Epithelial cell of esophagus (primary cell): ENCODE measurements around the gene GRAP.

Source experiments
- DNase-seq: peaks from one replicate; pipeline ENCODE4 v3.0.0; 2010; ENCODE audit warnings: low read depth
- H3K4me3 ChIP-seq: 2 replicates; pipeline ENCODE4 v1.5.1; 2011; ENCODE audit warnings: mild to moderate bottlenecking, low read length, control low read depth
- TF ChIP-seq, protein P1 (sequence below): IDR thresholded peaks from 2 replicates; pipeline ENCODE4 v1.5.1; 2011; ENCODE audit warnings: low read depth, mild to moderate bottlenecking, low read length, control low read depth, inconsistent platforms; ENCODE audit not compliant: insufficient read depth; ENCODE audit errors: missing control alignments

The GRAP gene

DNA sequence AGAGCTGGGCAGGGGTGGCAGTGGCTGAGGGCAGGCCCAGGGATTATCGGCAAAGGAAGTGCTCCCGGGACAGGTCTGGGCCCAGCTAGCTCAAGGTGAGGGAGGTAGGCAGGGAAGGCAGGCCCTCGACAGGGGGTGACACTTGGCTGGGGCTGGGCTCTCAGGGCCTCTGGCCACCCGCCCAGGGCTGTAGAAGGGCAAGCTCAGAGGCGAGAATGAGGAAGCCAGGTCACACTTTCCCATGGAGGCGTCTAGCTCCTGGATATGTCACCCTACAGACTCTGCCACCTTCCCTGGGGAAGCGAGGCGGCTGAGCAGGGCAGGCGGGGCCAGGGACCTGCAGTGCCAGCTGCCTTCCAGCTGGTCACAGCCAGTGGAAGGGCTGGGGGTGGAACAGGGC is 61.3 kb downstream of the GRAP start:
- H3K4me3 ChIP-seq, result no peak overlapping the region
- DNase-seq, result no peak
- TF ChIP-seq, protein P1, sequence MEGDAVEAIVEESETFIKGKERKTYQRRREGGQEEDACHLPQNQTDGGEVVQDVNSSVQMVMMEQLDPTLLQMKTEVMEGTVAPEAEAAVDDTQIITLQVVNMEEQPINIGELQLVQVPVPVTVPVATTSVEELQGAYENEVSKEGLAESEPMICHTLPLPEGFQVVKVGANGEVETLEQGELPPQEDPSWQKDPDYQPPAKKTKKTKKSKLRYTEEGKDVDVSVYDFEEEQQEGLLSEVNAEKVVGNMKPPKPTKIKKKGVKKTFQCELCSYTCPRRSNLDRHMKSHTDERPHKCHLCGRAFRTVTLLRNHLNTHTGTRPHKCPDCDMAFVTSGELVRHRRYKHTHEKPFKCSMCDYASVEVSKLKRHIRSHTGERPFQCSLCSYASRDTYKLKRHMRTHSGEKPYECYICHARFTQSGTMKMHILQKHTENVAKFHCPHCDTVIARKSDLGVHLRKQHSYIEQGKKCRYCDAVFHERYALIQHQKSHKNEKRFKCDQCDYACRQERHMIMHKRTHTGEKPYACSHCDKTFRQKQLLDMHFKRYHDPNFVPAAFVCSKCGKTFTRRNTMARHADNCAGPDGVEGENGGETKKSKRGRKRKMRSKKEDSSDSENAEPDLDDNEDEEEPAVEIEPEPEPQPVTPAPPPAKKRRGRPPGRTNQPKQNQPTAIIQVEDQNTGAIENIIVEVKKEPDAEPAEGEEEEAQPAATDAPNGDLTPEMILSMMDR, result no peak

DNA sequence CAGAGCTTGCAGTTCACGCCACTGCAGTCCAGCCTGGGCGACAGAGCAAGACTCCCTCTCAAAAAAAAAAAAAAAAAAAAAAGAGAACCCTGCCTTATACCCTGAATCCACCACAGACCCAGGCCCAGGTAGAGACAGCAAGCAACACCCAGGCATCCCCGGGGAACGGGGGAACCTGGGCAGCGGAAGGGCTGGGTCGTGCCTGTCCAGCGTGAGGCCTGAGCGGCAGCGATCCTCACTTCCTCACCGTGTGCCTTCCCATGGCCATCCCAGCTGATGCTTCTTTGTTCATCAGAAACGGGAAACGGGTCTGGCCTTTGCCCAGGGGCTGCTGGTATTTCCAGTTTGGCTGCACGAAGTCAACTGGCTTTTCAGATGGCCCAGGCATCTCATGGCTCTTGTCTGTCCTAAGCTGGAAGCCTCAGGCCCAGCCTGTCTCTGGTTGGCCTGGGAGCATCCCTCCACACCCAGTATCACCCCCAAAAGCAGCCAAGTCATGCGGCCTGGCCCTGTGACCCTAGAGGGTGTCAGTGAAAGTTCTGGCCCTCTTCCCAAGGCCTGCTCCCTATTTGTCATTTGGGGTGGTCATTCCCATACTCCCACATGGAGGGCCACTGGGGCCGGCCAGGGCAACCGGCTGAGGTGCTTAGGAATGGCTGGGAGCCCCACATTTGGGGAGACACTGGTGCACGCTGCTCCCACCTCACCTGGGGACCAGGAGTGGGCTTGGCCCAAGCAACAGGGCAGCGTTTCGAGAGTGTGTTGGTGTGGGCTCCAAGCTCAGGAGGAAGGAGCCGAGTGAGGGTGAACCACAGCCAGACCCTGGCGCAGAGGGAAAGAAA is 62.3 kb downstream of the GRAP start:
- H3K4me3 ChIP-seq, result no peak overlapping the region
- no peak for DNase-seq
- TF ChIP-seq, protein P1, result no peak

DNA sequence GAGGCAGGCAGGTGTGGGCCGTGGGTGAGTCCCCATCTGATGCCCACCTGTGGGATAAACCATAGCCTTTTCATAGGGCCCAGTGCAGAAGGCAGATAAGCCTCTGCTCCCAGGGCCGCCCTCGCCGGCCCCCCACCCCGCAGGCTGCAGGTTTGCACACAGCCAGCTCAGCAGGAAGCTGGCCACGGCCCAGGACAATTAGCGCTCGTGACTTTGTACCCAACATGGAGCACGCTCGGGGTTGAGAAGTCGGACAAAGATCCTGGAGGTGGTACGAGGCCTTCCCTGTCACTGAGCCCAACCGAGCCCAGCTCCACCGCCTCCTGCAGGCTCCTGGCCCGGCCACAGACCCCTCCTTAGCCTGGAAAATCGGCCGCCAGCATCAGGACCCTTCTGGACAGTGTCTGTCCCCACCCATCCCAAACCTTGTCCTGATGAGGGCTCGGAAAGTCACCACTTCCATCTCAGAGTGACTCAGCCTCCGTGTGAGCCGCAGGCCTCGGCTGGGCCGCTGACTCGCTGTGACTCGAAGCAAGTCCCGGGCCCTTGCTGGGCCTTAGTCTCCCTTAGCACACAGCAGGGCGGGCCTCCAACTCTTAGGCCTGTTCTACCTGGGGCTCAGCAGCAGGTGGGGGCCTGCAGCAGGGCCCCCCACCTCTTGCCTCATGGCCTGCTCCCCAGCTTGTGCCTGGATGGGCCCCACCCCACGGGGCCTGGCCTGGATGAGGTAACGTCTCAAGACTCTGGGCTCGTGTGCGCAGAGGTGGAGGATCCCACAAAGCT is 64.9 kb downstream of the GRAP start:
- no peak overlapping the region for H3K4me3 ChIP-seq
- peak; percentile 80 for DNase-seq
- TF ChIP-seq, protein P1, result no peak

DNA sequence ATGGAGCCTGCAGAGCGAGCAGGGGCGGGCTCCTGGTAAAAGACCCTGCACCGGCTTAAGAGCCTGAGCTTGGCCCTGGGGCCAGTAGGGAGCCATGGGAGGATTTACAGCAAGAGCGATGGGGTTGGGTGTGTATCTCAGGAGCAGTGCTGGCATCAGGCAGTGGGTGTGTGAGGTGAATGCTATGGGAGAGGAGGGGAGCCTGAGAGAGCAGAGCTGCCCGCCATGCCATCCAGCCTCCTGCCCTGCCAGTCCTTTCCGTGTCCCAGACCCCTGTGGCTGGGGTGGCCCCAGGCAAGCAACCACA is 65.5 kb downstream of the GRAP start:
- no peak overlapping the region for H3K4me3 ChIP-seq
- no peak for DNase-seq
- TF ChIP-seq, protein P1, result no peak

DNA sequence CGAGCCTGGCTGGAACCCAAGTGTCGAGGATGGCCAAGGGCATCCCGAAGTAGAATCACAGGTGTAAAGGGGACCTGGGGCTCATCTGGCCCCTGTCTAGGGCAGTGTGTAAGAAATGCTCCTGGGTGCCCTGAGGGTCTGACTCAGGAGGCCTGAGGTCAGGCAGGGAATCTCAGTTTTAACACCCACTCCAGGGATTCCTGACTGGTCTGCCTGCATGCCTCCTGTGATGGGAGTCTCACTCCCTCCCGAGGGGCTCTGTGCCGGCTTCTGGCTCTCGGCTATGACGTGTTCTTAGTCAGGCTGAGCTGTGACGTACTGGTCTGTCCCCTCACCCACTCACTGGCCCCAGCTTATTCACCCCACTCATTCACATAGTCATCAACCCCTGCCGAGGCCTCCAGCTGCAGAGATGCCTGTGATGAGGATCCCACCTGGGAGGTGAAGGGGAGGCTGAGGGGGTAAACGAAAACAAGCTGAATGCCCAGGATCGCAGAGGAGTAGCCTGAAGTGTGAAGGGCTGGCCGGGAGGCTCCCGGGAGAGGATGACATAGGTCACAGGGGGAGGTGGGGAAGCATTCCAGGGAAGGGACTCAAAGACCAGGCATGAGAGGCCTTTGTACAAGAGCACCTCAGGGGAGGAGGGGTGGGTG is 65.9 kb downstream of the GRAP start:
- H3K4me3 ChIP-seq, result no peak overlapping the region
- no peak for DNase-seq

DNA sequence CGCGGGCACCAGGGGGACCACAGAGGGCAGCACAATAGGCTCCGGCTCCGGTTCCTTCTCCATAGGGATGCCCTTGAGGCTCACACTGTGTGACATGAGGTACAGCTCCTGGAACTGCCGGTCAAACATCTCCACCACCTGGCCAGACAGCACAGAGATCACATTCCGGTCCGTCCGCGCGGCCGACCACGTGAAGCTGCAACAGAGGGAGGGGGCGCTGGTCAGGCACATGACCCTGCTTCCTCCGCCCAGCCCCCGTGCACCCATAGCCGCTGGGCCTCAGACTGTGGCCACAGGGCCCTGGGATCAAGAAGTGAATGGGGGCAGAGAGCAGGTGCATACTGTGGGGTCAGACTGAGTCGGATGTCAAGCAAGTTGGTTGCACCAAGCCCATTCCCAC is 68.1 kb downstream of the GRAP start:
- H3K4me3 ChIP-seq, result no peak overlapping the region
- TF ChIP-seq, protein P1, result no peak
- no peak for DNase-seq

More for the DNA sequence above, 65.9 kb downstream of the GRAP start:
- TF ChIP-seq, protein P1, result no peak
